GM23338 (cell line): ENCODE results near the gene DEFB131B. TPM values are rescaled to one million over a fixed set of nuclear protein-coding genes. Genes with fewer than 3 reads are reported as not detected.

Experiments used
- ATAC-seq: fragments of 200-7000 bp; cut with Tn5 transposase; 3 replicates; pipeline ENCODE4 v1.9.1; 2020
- DNase-seq: peaks from one replicate; pipeline ENCODE4 v3.0.0-alpha.2; 2015; ENCODE audit warnings: low spot score
- H2AFZ ChIP-seq: fragments of 200-600 bp; sonication (generic); 2 replicates; pipeline ENCODE4 v1.8.0; 2016; ENCODE audit warnings: antibody characterized with exemption, mild to moderate bottlenecking, moderate library complexity
- H3F3A ChIP-seq: fragments of 200-600 bp; sonication (generic); replicated peaks from 2 replicates; pipeline ENCODE4 v1.8.0; 2017; ENCODE audit warnings: antibody characterized with exemption, mixed run types, low read depth
- H3K27ac ChIP-seq: fragments of 200-600 bp; sonication (generic); 2 replicates; pipeline ENCODE4 v1.6.1; 2016; ENCODE audit warnings: low read depth
- H3K27me3 ChIP-seq: fragments of 200-600 bp; sonication (generic); 2 replicates; pipeline ENCODE4 v1.8.0; 2016; ENCODE audit warnings: mild to moderate bottlenecking, mixed run types, moderate library complexity; ENCODE audit not compliant: insufficient read depth
- H3K36me3 ChIP-seq: fragments of 200-600 bp; sonication (generic); 2 replicates; pipeline ENCODE4 v1.8.0; 2016; ENCODE audit warnings: mild to moderate bottlenecking; ENCODE audit not compliant: insufficient read depth
- H3K4me1 ChIP-seq: fragments of 200-600 bp; sonication (generic); 2 replicates; pipeline ENCODE4 v1.8.0; 2016; ENCODE audit warnings: mild to moderate bottlenecking, moderate library complexity; ENCODE audit not compliant: insufficient read depth
- H3K4me2 ChIP-seq: fragments of 200-600 bp; sonication (generic); 2 replicates; pipeline ENCODE4 v1.7.1; 2017; ENCODE audit warnings: mixed run types
- H3K4me3 ChIP-seq: fragments of 200-600 bp; sonication (generic); 2 replicates; pipeline ENCODE4 v1.6.1; 2016; ENCODE audit warnings: mixed run types
- H3K79me2 ChIP-seq: fragments of 200-600 bp; sonication (generic); replicated peaks from 2 replicates; pipeline ENCODE4 v1.8.0; 2017; ENCODE audit warnings: mild to moderate bottlenecking; ENCODE audit not compliant: insufficient read depth
- H3K9me2 ChIP-seq: fragments of 200-600 bp; sonication (generic); 2 replicates; pipeline ENCODE4 v1.8.0; 2017; ENCODE audit not compliant: insufficient read depth
- H4K20me1 ChIP-seq: fragments of 200-600 bp; sonication (generic); replicated peaks from 2 replicates; pipeline ENCODE4 v1.8.0; 2017; ENCODE audit warnings: mild to moderate bottlenecking; ENCODE audit not compliant: insufficient read depth
- H3K27ac Mint-ChIP-seq: 2 replicates; pipeline ENCODE4 v1.8.0; 2020; ENCODE audit warnings: inconsistent platforms, mild to moderate bottlenecking, moderate library complexity, mixed read lengths
- H3K27me3 Mint-ChIP-seq: 3 replicates; pipeline ENCODE4 v1.8.0; 2022; ENCODE audit warnings: low read depth, mild to moderate bottlenecking, moderate library complexity, mixed read lengths, inconsistent platforms; ENCODE audit not compliant: insufficient read depth, poor library complexity
- H3K36me3 Mint-ChIP-seq: 3 replicates; pipeline ENCODE4 v1.8.0; 2021; ENCODE audit warnings: low read depth, mild to moderate bottlenecking, inconsistent platforms, moderate library complexity, mixed read lengths
- H3K4me1 Mint-ChIP-seq: 3 replicates; pipeline ENCODE4 v1.8.0; 2020; ENCODE audit warnings: mild to moderate bottlenecking, inconsistent platforms, mixed read lengths
- H3K4me3 Mint-ChIP-seq: 3 replicates; pipeline ENCODE4 v1.8.0; 2021; ENCODE audit warnings: moderate library complexity, mild to moderate bottlenecking, inconsistent platforms, mixed read lengths
- H3K9me3 Mint-ChIP-seq: 3 replicates; pipeline ENCODE4 v1.8.0; 2020; ENCODE audit warnings: moderate library complexity, mild to moderate bottlenecking, inconsistent platforms, mixed read lengths
- CREB1 ChIP-seq: fragments of 250-450 bp; sonication (Bioruptor Pico); IDR thresholded peaks from 2 replicates; pipeline ENCODE4 v1.5.0; 2020; ENCODE audit warnings: low read depth, mild to moderate bottlenecking, moderate library complexity
- CTCF ChIP-seq, 2 experiments: fragments of 200-600 bp in 1 of 2; sonication (generic) in 1 of 2; conservative IDR thresholded peaks; 2 replicates each; pipeline versions ENCODE4 v1.5.1 to v1.6.1; 2016 to 2017; ENCODE audit warnings: antibody characterized with exemption in 2 of 2, low read depth in 2 of 2, mild to moderate bottlenecking in 2 of 2, moderate library complexity in 1 of 2
- EZH2 ChIP-seq: fragments of 200-600 bp; sonication (generic); IDR thresholded peaks from one replicate; pipeline ENCODE4 v1.8.0; 2017; ENCODE audit warnings: antibody characterized with exemption, mild to moderate bottlenecking, low read depth; ENCODE audit not compliant: unreplicated experiment
- EZH2phosphoT487 ChIP-seq: fragments of 200-600 bp; sonication (generic); IDR thresholded peaks from one replicate; pipeline ENCODE4 v1.8.1; 2018; ENCODE audit warnings: antibody characterized with exemption; ENCODE audit not compliant: unreplicated experiment
- JUNB ChIP-seq: IDR thresholded peaks from one replicate; pipeline ENCODE4 v1.6.1; 2016; ENCODE audit warnings: antibody characterized with exemption; ENCODE audit not compliant: unreplicated experiment
- NANOG ChIP-seq: IDR thresholded peaks from 2 replicates; pipeline ENCODE4 v1.6.1; 2016; ENCODE audit warnings: antibody characterized with exemption, borderline replicate concordance
- POLR2AphosphoS5 ChIP-seq: IDR thresholded peaks from 2 replicates; pipeline ENCODE4 v1.6.1; 2016; ENCODE audit warnings: antibody characterized with exemption, low read depth
- STAT1 ChIP-seq: IDR thresholded peaks from one replicate; pipeline ENCODE4 v1.6.1; 2016; ENCODE audit warnings: antibody characterized with exemption; ENCODE audit not compliant: unreplicated experiment
- ZNF114 ChIP-seq: fragments of 250-450 bp; sonication (Bioruptor Pico); IDR thresholded peaks from 2 replicates; pipeline ENCODE4 v1.5.0; 2020; ENCODE audit warnings: mild to moderate bottlenecking, moderate library complexity
- ZNF331 ChIP-seq: fragments of 250-450 bp; sonication (Bioruptor Pico); IDR thresholded peaks from 2 replicates; pipeline ENCODE4 v1.5.0; 2020; ENCODE audit warnings: low read depth, mild to moderate bottlenecking, moderate library complexity
- ZNF462 ChIP-seq: fragments of 250-450 bp; sonication (Bioruptor Pico); IDR thresholded peaks from 2 replicates; pipeline ENCODE4 v1.5.0; 2020; ENCODE audit warnings: mild to moderate bottlenecking, moderate library complexity
- polyA plus RNA-seq: library from polyadenylated mRNA; unstranded; fragments of >200 nt; fragmentation: Nextera tagmentation; extraction: Ambion mirVana; gene quantifications from 2 replicates; pipeline ENCODE4 v1.2.1, GENCODE V29; 2016
- total RNA-seq: library from RNA; depleted of rRNA; stranded (reverse); fragments of >200 nt; shearing (Covaris generic); gene quantifications from 2 replicates; pipeline ENCODE4 v1.2.3, GENCODE V29; 2014
- TF ChIP-seq, protein P1 (sequence below): IDR thresholded peaks from 2 replicates; pipeline ENCODE4 v1.6.1; 2016; ENCODE audit warnings: antibody characterized with exemption
- TF ChIP-seq, protein P2 (sequence below): IDR thresholded peaks from one replicate; pipeline ENCODE4 v1.6.1; 2018; ENCODE audit warnings: antibody characterized with exemption; ENCODE audit not compliant: unreplicated experiment

Gene DEFB131B
- total and polyA plus RNA-seq, 2 experiments from 2014 or later, result not detected

DNA sequence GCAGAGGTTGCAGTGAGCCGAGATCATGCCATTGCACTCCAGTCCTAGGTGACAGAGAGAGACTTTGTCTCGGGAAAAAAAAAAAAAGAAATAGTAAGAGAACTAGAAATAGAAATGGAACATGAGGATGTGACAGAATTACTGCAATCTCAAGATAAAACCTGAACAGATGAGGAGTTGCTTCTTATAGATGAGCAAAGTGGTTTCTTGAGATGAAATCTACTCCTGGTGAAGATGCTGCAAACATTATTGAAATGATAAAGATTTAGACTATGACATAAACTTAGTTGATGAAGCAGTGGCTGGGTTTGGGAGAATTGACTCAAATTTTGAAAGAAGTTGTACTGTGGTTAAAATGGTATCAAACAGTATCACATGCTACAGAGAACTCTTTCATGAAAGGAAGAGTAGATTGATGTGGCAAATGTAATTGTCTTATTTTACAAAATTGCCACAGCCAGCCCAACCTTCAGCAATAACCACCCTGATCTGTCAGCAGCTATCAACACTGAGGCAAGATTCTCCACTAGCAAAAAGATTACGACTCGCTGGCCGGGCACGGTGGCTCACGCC, 36.5 kb downstream of the DEFB131B start:
- H3K4me1 Mint-ChIP-seq, result peaks cover 7% of the 10 kb centered on the region; the same call in 2 of the 3 replicates
- peaks cover 4% of the 10 kb centered on the region for H3K27me3 Mint-ChIP-seq
- H3K9me3 Mint-ChIP-seq, result no peaks in the 10 kb centered on the region
- Histone ChIP-seq H2AFZ (no peak overlapping the region), H3F3A (no peaks in the 10 kb centered on the region), H3K27ac (no peak overlapping the region), H3K36me3 (peaks cover 15% of the 10 kb centered on the region; the same call in 1 of the 2 replicates), H4K20me1 (no peaks in the 10 kb centered on the region), H3K4me1 (no peaks in the 10 kb centered on the region), H3K27me3 (no peaks in the 10 kb centered on the region), H3K9me2 (no peaks in the 10 kb centered on the region), H3K79me2 (no peaks in the 10 kb centered on the region), H3K4me2 (no peak overlapping the region), H3K4me3 (no peak overlapping the region)
- TF ChIP-seq ZNF114 (CRISPR knock-in tag) (no peak), CTCF (conservative IDR thresholded peaks at IDR 0.05; ENCODE audit: low read depth in 2 of 2) (no peak), JUNB (no peak), ZNF331 (no peak), EZH2phosphoT487 (no peak), STAT1 (no peak), ZNF462 (CRISPR knock-in tag) (no peak), NANOG (no peak), EZH2 (no peak), POLR2AphosphoS5 (no peak), CREB1 (CRISPR knock-in tag) (no peak)
- TF ChIP-seq, protein P1, sequence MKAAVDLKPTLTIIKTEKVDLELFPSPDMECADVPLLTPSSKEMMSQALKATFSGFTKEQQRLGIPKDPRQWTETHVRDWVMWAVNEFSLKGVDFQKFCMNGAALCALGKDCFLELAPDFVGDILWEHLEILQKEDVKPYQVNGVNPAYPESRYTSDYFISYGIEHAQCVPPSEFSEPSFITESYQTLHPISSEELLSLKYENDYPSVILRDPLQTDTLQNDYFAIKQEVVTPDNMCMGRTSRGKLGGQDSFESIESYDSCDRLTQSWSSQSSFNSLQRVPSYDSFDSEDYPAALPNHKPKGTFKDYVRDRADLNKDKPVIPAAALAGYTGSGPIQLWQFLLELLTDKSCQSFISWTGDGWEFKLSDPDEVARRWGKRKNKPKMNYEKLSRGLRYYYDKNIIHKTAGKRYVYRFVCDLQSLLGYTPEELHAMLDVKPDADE, result no peak
- TF ChIP-seq, protein P2, sequence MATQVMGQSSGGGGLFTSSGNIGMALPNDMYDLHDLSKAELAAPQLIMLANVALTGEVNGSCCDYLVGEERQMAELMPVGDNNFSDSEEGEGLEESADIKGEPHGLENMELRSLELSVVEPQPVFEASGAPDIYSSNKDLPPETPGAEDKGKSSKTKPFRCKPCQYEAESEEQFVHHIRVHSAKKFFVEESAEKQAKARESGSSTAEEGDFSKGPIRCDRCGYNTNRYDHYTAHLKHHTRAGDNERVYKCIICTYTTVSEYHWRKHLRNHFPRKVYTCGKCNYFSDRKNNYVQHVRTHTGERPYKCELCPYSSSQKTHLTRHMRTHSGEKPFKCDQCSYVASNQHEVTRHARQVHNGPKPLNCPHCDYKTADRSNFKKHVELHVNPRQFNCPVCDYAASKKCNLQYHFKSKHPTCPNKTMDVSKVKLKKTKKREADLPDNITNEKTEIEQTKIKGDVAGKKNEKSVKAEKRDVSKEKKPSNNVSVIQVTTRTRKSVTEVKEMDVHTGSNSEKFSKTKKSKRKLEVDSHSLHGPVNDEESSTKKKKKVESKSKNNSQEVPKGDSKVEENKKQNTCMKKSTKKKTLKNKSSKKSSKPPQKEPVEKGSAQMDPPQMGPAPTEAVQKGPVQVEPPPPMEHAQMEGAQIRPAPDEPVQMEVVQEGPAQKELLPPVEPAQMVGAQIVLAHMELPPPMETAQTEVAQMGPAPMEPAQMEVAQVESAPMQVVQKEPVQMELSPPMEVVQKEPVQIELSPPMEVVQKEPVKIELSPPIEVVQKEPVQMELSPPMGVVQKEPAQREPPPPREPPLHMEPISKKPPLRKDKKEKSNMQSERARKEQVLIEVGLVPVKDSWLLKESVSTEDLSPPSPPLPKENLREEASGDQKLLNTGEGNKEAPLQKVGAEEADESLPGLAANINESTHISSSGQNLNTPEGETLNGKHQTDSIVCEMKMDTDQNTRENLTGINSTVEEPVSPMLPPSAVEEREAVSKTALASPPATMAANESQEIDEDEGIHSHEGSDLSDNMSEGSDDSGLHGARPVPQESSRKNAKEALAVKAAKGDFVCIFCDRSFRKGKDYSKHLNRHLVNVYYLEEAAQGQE, result no peak
- ATAC-seq (no peak), DNase-seq (no peak)
- no peak overlapping the region for H3K4me3 Mint-ChIP-seq
- peaks cover 46% of the 10 kb centered on the region for H3K36me3 Mint-ChIP-seq
- H3K27ac Mint-ChIP-seq, result no peak overlapping the region
